HG03108 (cell line): ENCODE data around the gene TUNAR.
"Not testable (repeated sequence)": the region's sequence is repeated elsewhere in the genome, so short reads cannot be mapped to it uniquely, and the experiment has no call there.

ENCODE experiments used
- ATAC-seq: cut with Tn5 transposase; IDR thresholded peaks from one replicate; pipeline ENCODE4 v1.9.1; 2021; ENCODE audit warnings: moderate library complexity; ENCODE audit not compliant: unreplicated experiment

Gene TUNAR

GRCh38 chr14:95968048-95968447, 91.4 kb downstream of the TUNAR start:
- not testable (repeated sequence) for ATAC-seq
